Left lung (tissue), 10 donors: Measurements from ENCODE around the gene MYD88. TPM values are rescaled to one million over a fixed set of nuclear protein-coding genes. Genes with fewer than 3 reads are reported as not detected.

Source experiments
- ATAC-seq: fragments of 200-7000 bp; cut with Tn5 transposase; one replicate; pipeline ENCODE4 v1.9.1; 2020; ENCODE audit warnings: moderate library complexity
- DNase-seq, 4 donors: peaks; one replicate each; pipeline ENCODE4 v3.0.0-alpha.2; 2013 to 2020
- H3K27ac ChIP-seq, 2 donors: fragments of 200-600 bp; sonication (generic) in 1 of 2; one replicate each; pipeline versions ENCODE4 v1.5.0 to v1.8.0; 2020 to 2021
- H3K27me3 ChIP-seq, 2 donors: fragments of 200-600 bp; sonication (generic) in 1 of 2; one replicate each; pipeline versions ENCODE4 v1.5.0 to v1.8.0; 2020 to 2021
- H3K36me3 ChIP-seq, 2 donors: fragments of 200-600 bp; sonication (generic) in 1 of 2; one replicate each; pipeline versions ENCODE4 v1.5.0 to v1.8.0; 2020 to 2021
- H3K4me1 ChIP-seq, 2 donors: fragments of 200-600 bp; one replicate each; pipeline ENCODE4 v1.8.0; 2021
- H3K4me3 ChIP-seq, 2 donors: fragments of 200-600 bp; sonication (generic) in 1 of 2; one replicate each; pipeline versions ENCODE4 v1.5.0 to v1.8.0; 2020 to 2021; ENCODE audit warnings: mild to moderate bottlenecking in 1 of 2
- H3K9me3 ChIP-seq, 2 donors: fragments of 200-600 bp; sonication (generic) in 1 of 2; one replicate each; pipeline versions ENCODE4 v1.5.0 to v1.8.0; 2020 to 2021
- CTCF ChIP-seq, 2 donors: fragments of 200-600 bp; sonication (generic) in 1 of 2; IDR thresholded peaks; one replicate each; pipeline versions ENCODE4 v1.5.0 to v1.8.0; 2021; ENCODE audit warnings: antibody characterized with exemption in 2 of 2
- intact Hi-C, 2 donors: fragments of 100-400 bp; cut with DNase I; formaldehyde crosslinking; loops; one replicate each; pipeline versions ENCODE4 v1.11.2 to v1.14.2; 2022
- polyA plus RNA-seq, 6 donors: library from polyadenylated mRNA; unstranded; fragments of 120-200 nt; gene quantifications; one replicate each; pipeline ENCODE4 v1.2.1, GENCODE V29; 2013; ENCODE audit not compliant: insufficient read length in 6 of 6
- total RNA-seq, 2 donors: library from RNA; stranded (reverse); fragmentation: NEBNext Ultra II Directional; extraction: Animal tissue kit (Norgen Biotek cat#: 25700); gene quantifications; one replicate each; pipeline ENCODE4 v1.2.1, GENCODE V29; 2021
- donor health status: DM: no; HTN: yes; CAD: no.
- donor health status: DM: no; HTN: no; CAD: no.

Gene MYD88
- total and polyA plus RNA-seq, 8 donors = 37.8 to 97.4 (median 40.9) TPM

- Histone ChIP-seq H3K4me1 (peaks cover 8 to 14% of the 10 kb centered on the region in 2 donors), H3K9me3 (no peaks in the 10 kb centered on the region), H3K27ac (no peak overlapping the region), H3K27me3 (no peaks in the 10 kb centered on the region), H3K4me3 (no peak overlapping the region), H3K36me3 (peaks cover 0 to 100% of the 10 kb centered on the region in 2 donors)
- no peak for DNase-seq
- TF ChIP-seq CTCF (IDR thresholded peaks at IDR 0.05) = no peak
- intact Hi-C loops = loop anchor here in 1 of 2 donors (10.0 kb wide), 1 partner anchor 349 kb away; no protein-coding TSS in a partner anchor
- no peak for ATAC-seq
Measured at GRCh38 chr3:38125305-38126120, 12.9 kb upstream of the MYD88 start.

- no peak for ATAC-seq
- Histone ChIP-seq H3K9me3 (no peaks in the 10 kb centered on the region), H3K4me3 (no peak overlapping the region), H3K4me1 (peaks cover 8 to 19% of the 10 kb centered on the region in 2 donors), H3K27ac (no peak overlapping the region), H3K36me3 (peaks cover 0 to 100% of the 10 kb centered on the region in 2 donors), H3K27me3 (no peaks in the 10 kb centered on the region)
- no peak for TF ChIP-seq CTCF (IDR thresholded peaks at IDR 0.05)
- peak in 1 of 4 donors; percentile 22 for DNase-seq
- intact Hi-C loops = loop anchor here in 1 of 2 donors (10.0 kb wide), 1 partner anchor 348 kb away; no protein-coding TSS in a partner anchor
Measured at GRCh38 chr3:38126121-38126892, 12.2 kb upstream of the MYD88 start.

GRCh38 chr3:38127611-38128302 lies 10.7 kb upstream of the MYD88 start:
- Histone ChIP-seq H3K36me3 (peaks cover 0 to 100% of the 10 kb centered on the region in 2 donors), H3K9me3 (no peaks in the 10 kb centered on the region), H3K4me3 (no peak overlapping the region), H3K27ac (peak overlapping the region; percentile 44 to 50), H3K4me1 (peaks cover 8 to 34% of the 10 kb centered on the region in 2 donors), H3K27me3 (no peaks in the 10 kb centered on the region)
- DNase-seq (peak in 1 of 4 donors; percentile 60), ATAC-seq (peak; percentile 89)
- intact Hi-C loops = loop anchor here in 1 of 2 donors (10.0 kb wide), 1 partner anchor 347 kb away; no protein-coding TSS in a partner anchor
- TF ChIP-seq CTCF (IDR thresholded peaks at IDR 0.05) = no peak

- Histone ChIP-seq H3K4me1 (peaks cover 8 to 37% of the 10 kb centered on the region in 2 donors), H3K4me3 (no peak overlapping the region), H3K27ac (peak overlapping the region; percentile 2 to 44), H3K27me3 (no peaks in the 10 kb centered on the region), H3K36me3 (peaks cover 0 to 100% of the 10 kb centered on the region in 2 donors), H3K9me3 (no peaks in the 10 kb centered on the region)
- TF ChIP-seq CTCF (IDR thresholded peaks at IDR 0.05) = no peak
- DNase-seq (no peak), ATAC-seq (no peak)
- intact Hi-C loops = loop anchor here in 1 of 2 donors (10.0 kb wide), 1 partner anchor 347 kb away; no protein-coding TSS in a partner anchor
Measured at GRCh38 chr3:38128303-38128655, 10.2 kb upstream of the MYD88 start.
